ENCODE measurements around the gene LKAAEAR1.

The LKAAEAR1 gene

DNA sequence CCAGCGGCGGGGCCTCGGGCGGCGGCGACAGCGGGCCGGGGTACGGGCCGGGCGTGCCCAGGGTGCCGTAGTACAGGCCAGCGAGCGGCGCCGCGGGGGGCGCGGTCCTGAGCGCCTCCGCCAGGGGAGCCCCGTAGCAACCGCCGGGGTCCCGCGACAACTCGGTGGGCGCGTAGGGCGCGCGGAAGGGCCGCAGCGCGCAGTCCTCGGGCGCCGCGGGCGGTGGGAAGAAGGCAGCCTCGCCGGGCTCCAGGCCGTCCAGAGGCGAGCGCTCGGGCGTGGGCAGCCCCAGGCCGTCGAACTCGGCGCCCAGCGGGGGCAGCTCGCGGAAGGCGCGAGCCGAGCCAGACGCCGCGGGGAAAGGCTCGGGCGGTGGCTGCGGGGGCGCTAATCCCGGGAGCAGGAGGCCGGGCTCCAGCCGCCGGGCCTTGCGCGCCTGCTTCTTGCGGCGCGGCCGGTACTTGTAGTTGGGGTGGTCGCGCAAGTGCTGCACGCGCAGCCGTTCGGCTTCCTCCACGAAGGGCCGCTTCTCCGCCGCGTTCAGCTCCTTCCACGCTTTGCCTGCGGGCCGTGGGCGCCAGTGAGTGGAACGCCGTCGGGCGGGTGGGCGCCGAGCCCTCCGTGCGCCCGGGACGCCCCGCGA lies 35.7 kb downstream of the LKAAEAR1 start:
- DNase-seq = no peak

DNA sequence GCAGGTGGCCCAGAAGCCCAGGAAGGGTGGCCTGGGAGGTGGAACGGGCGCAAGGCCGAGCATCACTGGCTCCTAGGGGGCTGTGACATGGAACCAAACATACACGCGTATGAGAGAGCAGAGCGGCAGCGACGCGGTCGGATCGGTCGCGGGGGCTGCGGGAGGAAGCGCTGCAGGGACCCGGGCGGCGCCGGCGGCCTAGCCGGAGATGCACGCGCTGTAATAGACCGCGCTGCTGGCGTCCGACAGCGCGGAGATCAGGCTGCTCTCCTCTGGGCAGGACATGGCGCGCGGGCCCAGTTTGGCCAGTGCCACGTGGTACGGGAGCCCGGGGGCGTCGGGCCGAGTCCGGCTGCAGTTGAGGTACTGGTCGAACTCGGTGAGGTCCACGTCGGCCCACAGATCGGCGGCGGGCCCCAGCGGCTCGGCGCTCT lies 36.2 kb downstream of the LKAAEAR1 start:
- DNase-seq = no peak

DNA sequence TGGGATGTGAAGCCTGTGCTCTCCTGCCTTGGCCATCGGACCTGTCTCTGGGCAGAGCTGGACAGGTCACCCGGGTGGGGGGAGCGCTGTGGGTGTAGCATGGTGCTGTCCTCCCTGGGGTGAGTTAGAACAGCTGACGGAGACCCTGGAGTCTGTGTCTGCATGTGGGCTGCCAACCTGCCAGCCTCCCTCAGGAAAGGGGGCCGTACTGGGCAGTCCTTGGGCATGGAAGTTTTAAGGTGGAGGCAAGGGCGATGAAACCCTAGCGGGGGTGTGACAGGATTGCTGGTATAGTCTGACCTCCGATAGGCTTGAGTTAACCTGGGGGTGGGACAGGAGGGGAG lies 37.2 kb downstream of the LKAAEAR1 start:
- DNase-seq = no peak

DNA sequence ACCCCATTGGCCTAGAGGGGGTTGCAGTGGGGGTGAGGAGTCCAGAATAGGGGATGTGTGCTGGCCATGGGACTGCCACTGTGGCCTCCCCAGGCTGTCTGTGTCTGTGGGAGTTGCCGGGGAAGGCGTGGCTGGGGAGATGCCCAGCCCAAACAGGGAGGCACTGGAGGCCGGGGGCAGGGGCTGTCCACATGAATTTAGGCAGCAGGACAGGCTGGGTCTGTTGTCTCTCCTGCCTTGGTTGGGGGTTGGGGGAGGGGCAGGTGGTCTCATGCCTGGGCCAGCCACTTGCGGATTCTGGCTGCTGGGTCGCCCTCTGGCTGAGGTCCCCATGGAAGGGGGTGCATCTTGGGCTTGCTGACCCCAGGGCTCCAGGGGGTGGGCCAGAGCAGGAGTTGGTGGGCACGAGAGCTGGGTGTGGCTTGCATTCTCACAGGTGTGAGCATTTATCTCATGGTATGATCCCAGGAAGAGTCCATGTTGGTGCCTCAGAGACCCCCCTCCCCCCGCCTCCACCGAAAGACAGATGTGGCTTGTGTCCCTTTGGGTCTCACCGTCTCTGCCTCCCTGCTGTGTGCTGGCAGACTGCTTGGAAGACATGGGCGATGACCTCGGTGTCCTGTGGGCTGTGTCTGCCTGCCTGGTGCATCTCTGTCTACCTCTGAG lies 38.7 kb downstream of the LKAAEAR1 start:
- no peak for DNase-seq

- no peak for DNase-seq
These were observed 39.5 kb downstream of the LKAAEAR1 start for GRCh38 chr20:64044484-64045247.

DNA sequence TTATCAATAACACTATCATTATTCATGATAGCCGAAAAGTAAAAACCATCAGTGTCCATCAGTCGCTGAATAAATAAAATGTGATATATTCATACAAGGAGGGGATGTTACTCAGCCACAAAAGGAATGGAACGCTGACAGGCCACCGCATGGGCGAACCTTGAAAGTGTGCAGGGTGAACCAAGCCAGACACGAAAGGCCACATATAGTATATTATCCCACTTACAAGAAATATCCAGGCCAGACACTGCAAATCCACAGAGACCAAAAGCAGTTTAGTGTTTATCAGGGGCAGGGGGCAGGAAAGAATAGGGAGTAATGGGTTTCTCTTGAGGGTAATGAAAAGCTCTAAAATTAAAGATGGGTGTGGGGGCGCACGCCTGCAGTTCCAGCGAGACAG lies 40.4 kb downstream of the LKAAEAR1 start:
- no peak for DNase-seq

GRCh38 chr20:64042054-64042781 lies 42.0 kb downstream of the LKAAEAR1 start:
- no peak for DNase-seq

DNA sequence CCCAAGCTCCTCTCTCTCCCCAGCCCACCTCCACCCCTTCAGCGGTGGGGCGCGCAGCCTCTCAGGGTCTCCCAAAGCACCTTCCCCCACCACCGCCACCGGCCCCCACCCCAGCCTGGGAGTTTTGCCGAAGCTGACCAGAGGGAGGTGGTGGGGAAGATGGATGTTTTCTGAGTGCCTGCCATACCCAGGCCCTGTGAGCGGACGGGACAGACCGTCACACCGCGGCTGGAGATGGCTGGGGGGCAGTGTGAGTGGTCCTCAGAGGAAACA lies 42.5 kb downstream of the LKAAEAR1 start:
- no peak for DNase-seq

- no peak for DNase-seq
These were observed 43.0 kb downstream of the LKAAEAR1 start for GRCh38 chr20:64041040-64041780.

DNA sequence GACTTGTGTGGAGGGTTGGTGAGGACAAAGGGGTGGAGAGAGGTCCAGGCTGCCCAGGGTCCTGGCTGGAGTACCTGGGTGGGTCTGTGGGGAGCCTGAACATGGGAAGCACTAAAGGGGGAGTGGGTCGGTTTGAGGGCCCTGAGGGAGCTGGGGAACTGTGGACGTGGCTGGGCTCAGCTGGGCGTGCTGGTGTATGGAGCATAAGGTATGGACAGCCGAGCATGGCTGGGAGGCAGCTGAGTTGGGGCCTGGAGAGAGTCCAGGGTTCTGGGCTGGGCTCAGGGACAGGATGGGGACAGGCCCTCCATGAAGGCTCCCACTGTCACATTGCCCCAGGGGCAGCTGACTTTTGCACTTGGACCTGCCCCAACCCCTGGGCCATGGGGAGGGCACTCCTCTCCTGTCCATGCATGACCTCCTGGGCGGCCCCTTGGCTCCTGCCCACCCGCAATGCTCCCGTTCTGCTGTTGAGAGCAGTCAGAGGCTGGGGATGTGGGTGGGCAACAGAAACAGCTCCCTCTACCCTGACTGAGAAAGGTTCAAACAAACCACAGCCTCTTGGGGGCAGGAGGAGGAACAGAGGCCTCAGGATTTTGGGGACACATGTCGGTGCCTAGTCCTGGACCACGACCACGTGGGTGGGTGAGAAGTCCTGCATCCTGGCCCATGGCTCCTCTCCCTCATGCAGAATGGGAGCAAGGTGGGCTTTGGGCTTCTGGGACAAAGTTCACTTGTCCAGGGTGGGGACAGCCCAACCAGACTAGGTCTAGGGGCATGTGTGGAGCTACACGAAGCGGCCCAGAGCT lies 43.8 kb downstream of the LKAAEAR1 start:
- DNase-seq = no peak

GRCh38 chr20:64039293-64040160 lies 44.7 kb downstream of the LKAAEAR1 start:
- DNase-seq = no peak

DNA sequence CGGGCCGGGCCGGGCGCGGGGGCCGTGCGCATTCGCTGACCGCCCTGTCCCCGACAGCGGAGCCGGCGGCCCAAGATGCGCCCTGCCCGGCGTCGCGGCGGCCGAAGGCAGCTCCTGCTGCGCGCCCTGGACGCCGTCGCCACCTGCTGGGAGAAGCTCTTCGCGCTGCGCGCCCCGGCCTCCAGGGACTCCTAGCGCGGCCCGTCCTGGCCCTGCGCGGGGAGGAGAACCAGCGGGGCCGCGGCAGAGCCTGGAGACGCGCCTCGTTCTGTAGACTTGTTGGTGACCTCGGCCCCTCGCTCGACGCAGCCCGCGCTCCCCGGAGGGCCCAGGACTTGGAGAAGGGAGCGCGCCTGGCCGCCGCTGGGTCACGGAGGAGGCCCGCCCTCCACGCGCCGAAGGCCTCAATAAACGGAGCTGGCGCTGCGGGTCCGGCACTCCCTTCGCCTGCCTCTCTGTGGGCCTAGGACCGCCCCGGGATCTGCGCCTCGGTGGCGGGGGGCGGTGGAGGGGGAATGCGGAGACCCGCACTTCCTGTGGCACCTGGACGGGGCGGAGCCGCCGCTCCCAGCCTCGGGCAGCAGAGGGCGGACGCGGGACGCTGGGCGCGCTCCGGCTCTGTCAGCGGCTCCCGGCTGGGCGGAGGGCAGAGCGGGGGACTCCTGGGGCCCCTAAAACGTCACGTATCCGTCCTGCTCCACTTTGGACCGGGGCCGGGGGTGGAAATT lies 45.5 kb downstream of the LKAAEAR1 start:
- no peak for DNase-seq

DNA sequence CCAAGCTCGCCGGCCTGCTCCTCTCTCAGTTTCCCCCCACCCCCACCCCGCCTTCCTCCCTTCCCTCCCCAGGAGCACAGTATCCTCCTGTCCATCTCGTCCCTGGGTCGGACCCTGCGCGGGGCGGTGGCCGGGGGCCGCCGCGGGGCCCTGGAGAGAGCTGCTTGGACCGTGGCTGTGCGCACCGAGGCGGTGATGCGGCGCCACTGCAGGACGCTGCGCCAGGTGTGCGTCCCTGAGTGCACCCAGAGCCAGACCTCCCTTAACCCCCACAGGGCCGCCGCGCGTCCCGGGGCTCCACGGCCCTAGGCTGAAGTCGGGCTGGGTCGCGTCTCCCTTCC lies 46.0 kb downstream of the LKAAEAR1 start:
- DNase-seq = no peak

GRCh38 chr20:64037498-64038213 lies 46.5 kb downstream of the LKAAEAR1 start:
- DNase-seq = no peak

- no peak for DNase-seq
These were observed 47.0 kb downstream of the LKAAEAR1 start for GRCh38 chr20:64037199-64037497.

DNA sequence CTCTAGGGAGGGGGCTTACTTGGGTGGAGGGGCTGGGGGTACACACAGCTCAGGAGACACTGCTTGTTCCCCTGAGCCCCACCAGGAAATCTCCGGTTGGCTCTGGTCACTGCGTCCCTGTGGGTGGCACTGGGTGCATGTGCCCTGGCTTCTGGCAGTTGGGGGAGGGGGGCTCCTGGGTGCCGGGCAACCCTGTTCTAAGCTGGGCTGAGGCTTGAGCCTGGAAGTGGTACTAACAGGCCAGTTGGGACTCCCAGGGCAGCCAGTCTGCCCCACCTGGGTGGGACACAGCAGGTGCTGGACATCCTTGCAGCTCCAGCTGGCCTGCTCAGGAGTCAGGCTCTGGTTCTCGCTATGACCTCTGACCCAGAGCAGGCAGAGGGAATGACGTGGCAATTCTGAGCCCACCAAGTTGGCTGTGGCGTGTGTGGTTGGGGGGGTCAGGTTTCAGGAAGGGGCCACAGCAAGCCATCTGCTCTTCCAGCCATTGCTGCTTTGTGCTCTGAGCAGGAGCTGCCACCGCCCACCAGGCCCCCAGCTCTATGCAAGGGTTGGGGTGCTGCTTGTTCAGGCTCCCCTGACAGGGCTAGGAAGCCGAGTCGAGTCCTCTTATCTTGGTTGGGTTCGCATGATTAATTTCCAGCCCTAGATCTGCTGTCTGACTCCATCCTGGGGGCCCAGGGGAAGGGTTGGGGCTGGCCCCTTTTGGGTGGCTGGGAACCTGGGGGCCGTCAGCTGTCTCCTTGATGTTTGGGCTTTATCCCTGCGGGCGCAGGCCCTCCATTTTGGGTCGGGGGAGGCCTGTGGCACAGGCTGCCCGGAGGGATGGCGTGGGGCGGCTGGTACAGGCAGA lies 47.6 kb downstream of the LKAAEAR1 start:
- no peak for DNase-seq

DNA sequence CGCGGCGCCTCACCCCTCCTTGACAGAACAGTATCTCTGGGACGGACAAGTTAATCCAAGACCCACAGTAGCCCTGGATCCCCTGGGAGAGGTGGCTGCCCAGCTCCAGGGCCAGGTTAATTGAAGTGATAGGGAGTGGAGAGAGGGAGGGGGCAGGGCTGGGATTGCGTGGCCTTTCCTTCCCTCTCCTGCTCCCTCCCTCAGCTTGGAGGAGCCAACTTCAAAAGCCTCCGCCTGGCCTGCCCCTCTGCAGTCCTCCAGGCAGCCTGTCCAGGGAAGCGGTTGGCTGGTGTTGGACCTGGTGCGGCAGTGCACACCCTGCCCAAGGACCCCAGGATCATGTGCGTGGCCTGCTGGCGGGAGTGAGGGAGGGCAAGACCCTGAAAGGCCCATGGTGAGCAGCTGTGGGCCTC lies 48.3 kb downstream of the LKAAEAR1 start, which contains the start of gene C20orf204:
TSS of gene C20orf204 (plus strand) at position 250 of the 413 bp plus-strand sequence. CDS start at position 392, 142 bp downstream.
- no peak for DNase-seq

DNA sequence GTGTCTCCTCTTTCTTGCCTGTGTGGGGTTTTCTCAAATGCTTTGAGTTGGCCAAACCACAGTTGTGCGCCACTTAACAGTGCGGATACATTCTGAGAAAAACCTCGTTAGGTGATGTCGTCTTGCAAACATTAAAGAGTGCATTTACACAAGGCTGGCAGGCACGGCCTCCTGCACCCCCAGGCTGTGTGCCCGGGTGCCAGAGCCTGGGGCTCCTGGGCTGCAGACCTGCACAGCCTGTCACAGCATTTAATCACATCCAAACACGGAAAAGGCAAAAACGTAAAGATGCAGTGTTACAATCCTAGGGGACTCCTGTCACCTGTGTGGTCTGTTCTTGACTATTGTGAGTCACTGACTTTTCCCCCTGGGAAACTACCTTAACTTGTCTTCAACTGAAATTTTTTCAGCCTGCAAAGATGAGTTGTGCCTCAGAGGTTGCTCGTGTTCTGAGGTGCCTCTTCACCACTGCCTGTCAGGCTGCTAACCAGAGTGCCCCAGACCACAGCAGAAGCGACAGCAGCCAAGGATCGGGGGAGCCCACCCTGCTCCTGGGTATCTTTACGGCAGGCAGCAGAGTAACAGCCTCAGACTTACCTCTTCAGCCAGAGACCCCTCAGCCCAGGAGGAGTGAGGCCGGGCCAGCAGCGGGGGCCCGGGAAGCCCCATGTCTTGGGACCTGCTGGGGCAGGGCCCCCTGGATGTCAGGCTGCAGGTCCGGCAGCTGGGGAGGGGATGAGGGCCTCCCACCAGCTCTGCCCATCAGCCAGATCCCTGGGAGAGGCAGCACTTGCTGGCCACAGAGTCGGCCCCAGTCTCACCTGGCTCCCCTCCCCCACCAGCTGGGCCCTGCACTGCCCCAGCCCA lies 48.9 kb downstream of the LKAAEAR1 start:
- DNase-seq = no peak
